Adrenal gland (tissue), 5 donors: Measurements from ENCODE around the gene ZNHIT2.

Source experiments
- POLR2A ChIP-seq, 2 donors: fragments of 450-650 bp; IDR thresholded peaks; one replicate each; pipeline ENCODE4 v1.6.1; 2017; ENCODE audit warnings: antibody characterized with exemption in 2 of 2, mild to moderate bottlenecking in 2 of 2, moderate library complexity in 1 of 2
- TF ChIP-seq, protein P1 (sequence below), 6 experiments: fragments of 450-650 bp in 4 of 6; fragments of 200-600 bp in 2 of 6; sonication (generic) in 1 of 6; IDR thresholded peaks; 1 replicate in 5 of 6; 2 replicates in 1 of 6; pipeline versions ENCODE4 v1.5.1 to v1.8.0; 2016 to 2021; ENCODE audit warnings: antibody characterized with exemption in 6 of 6, mild to moderate bottlenecking in 2 of 6, moderate library complexity in 1 of 6
- donor health status: DM: no; HTN: no; CAD: no.

DNA sequence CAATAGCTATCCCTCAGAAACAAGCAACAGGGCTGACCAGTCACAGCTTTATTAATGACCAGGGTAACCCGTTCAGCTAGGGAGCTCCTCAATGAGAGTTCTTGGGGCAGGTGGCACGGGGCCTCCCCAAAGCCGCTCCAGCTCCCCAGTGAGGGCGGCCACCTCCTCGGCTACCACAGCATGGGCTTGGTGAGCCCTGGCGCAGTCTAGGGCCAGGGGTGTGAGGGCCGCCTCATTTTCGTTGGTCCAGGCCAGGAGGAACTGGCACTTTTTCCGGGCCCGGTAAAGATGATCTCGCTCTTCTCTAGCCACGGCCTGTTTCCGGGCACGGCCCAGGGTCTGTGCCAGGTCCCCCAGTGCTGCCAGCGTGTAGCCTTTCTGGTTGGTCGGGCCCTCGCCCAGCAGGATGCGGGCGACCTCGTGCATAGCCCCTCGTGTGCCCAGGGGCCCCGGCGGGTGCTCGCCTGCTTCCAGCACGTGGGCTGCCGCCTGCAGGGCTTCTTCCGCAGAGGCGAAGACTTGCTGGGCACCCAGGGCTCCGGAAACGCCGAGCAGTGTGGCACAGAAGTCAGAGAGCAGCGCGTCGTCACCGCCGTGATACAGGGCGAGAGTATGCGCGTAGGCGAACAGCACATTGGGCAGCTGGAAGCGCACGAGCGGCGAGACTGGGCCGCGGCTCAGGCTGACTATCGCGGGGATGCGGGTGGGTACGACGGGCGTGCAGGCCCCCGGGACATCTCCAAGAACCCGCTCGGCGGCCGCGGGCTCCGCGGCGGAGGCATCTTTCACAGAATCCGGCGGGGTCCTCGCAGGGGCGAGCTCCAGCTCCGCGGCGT, 913 bp downstream of the ZNHIT2 start:
- TF ChIP-seq, protein P1, sequence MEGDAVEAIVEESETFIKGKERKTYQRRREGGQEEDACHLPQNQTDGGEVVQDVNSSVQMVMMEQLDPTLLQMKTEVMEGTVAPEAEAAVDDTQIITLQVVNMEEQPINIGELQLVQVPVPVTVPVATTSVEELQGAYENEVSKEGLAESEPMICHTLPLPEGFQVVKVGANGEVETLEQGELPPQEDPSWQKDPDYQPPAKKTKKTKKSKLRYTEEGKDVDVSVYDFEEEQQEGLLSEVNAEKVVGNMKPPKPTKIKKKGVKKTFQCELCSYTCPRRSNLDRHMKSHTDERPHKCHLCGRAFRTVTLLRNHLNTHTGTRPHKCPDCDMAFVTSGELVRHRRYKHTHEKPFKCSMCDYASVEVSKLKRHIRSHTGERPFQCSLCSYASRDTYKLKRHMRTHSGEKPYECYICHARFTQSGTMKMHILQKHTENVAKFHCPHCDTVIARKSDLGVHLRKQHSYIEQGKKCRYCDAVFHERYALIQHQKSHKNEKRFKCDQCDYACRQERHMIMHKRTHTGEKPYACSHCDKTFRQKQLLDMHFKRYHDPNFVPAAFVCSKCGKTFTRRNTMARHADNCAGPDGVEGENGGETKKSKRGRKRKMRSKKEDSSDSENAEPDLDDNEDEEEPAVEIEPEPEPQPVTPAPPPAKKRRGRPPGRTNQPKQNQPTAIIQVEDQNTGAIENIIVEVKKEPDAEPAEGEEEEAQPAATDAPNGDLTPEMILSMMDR (IDR thresholded peaks at IDR 0.05): no peak
- peak in 1 of 2 donors; percentile 79 for TF ChIP-seq POLR2A (IDR thresholded peaks at IDR 0.05)
